ENCODE measurements around the gene ST6GAL2. TPM values are rescaled to one million over a fixed set of nuclear protein-coding genes. Genes with fewer than 3 reads are reported as not detected.

Gene ST6GAL2
- total RNA-seq, 1 donor from 2014 or later: 10.9 TPM

GRCh38 chr2:106828119-106828518 lies 57.8 kb downstream of the ST6GAL2 start:
- Mint-ChIP-seq H3K27ac (ENCODE audit: unreplicated experiment) (no peak overlapping the region), H3K36me3 (ENCODE audit: low read depth, unreplicated experiment) (peaks cover 25% of the 10 kb centered on the region), H3K9me3 (ENCODE audit: unreplicated experiment) (no peaks in the 10 kb centered on the region), H3K27me3 (ENCODE audit: unreplicated experiment) (peaks cover 2% of the 10 kb centered on the region), H3K4me1 (ENCODE audit: unreplicated experiment) (peaks cover 3% of the 10 kb centered on the region), H3K4me3 (ENCODE audit: unreplicated experiment) (no peak overlapping the region)
- TF ChIP-seq CTCF (IDR thresholded peaks at IDR 0.05; ENCODE audit: unreplicated experiment): no peak
- DNase-seq (ENCODE audit: low spot score): no peak

- DNase-seq (ENCODE audit: low spot score): no peak
- no peak for TF ChIP-seq CTCF (IDR thresholded peaks at IDR 0.05; ENCODE audit: unreplicated experiment)
- H3K4me1 Mint-ChIP-seq (ENCODE audit: unreplicated experiment): peaks cover 4% of the 10 kb centered on the region
- no peaks in the 10 kb centered on the region for H3K9me3 Mint-ChIP-seq (ENCODE audit: unreplicated experiment)
- no peak overlapping the region for H3K4me3 Mint-ChIP-seq (ENCODE audit: unreplicated experiment)
- no peak overlapping the region for H3K27ac Mint-ChIP-seq (ENCODE audit: unreplicated experiment)
- H3K27me3 Mint-ChIP-seq (ENCODE audit: unreplicated experiment): peaks cover 2% of the 10 kb centered on the region
- H3K36me3 Mint-ChIP-seq (ENCODE audit: low read depth, unreplicated experiment): peaks cover 25% of the 10 kb centered on the region
Observed at GRCh38 chr2:106827158-106827557, 58.8 kb downstream of the ST6GAL2 start.

GRCh38 chr2:106825161-106825560 lies 60.8 kb downstream of the ST6GAL2 start:
- H3K36me3 Mint-ChIP-seq (ENCODE audit: low read depth, unreplicated experiment): peaks cover 20% of the 10 kb centered on the region
- H3K27ac Mint-ChIP-seq (ENCODE audit: unreplicated experiment): no peak overlapping the region
- H3K27me3 Mint-ChIP-seq (ENCODE audit: unreplicated experiment): no peaks in the 10 kb centered on the region
- no peaks in the 10 kb centered on the region for H3K9me3 Mint-ChIP-seq (ENCODE audit: unreplicated experiment)
- TF ChIP-seq CTCF (IDR thresholded peaks at IDR 0.05; ENCODE audit: unreplicated experiment): no peak
- DNase-seq (ENCODE audit: low spot score): no peak
- H3K4me1 Mint-ChIP-seq (ENCODE audit: unreplicated experiment): peaks cover 4% of the 10 kb centered on the region
- H3K4me3 Mint-ChIP-seq (ENCODE audit: unreplicated experiment): no peak overlapping the region

- no peak for TF ChIP-seq CTCF (IDR thresholded peaks at IDR 0.05; ENCODE audit: unreplicated experiment)
- H3K4me1 Mint-ChIP-seq (ENCODE audit: unreplicated experiment): no peaks in the 10 kb centered on the region
- H3K27me3 Mint-ChIP-seq (ENCODE audit: unreplicated experiment): no peaks in the 10 kb centered on the region
- H3K9me3 Mint-ChIP-seq (ENCODE audit: unreplicated experiment): no peaks in the 10 kb centered on the region
- no peak for DNase-seq (ENCODE audit: low spot score)
- peaks cover 4% of the 10 kb centered on the region for H3K36me3 Mint-ChIP-seq (ENCODE audit: low read depth, unreplicated experiment)
- H3K4me3 Mint-ChIP-seq (ENCODE audit: unreplicated experiment): no peak overlapping the region
- H3K27ac Mint-ChIP-seq (ENCODE audit: unreplicated experiment): no peak overlapping the region
Observed at GRCh38 chr2:106816974-106817373, 69.0 kb downstream of the ST6GAL2 start.

- no peak for TF ChIP-seq CTCF (IDR thresholded peaks at IDR 0.05; ENCODE audit: unreplicated experiment)
- Mint-ChIP-seq H3K4me3 (ENCODE audit: unreplicated experiment) (no peak overlapping the region), H3K4me1 (ENCODE audit: unreplicated experiment) (no peaks in the 10 kb centered on the region), H3K36me3 (ENCODE audit: low read depth, unreplicated experiment) (peaks cover 4% of the 10 kb centered on the region), H3K27me3 (ENCODE audit: unreplicated experiment) (no peaks in the 10 kb centered on the region), H3K9me3 (ENCODE audit: unreplicated experiment) (no peaks in the 10 kb centered on the region), H3K27ac (ENCODE audit: unreplicated experiment) (no peak overlapping the region)
- no peak for DNase-seq (ENCODE audit: low spot score)
Observed at GRCh38 chr2:106812841-106813240, 73.1 kb downstream of the ST6GAL2 start.
